A673 (cell line): ENCODE data around the gene CHAF1A. TPM values are rescaled to one million over a fixed set of nuclear protein-coding genes. Genes with fewer than 3 reads are reported as not detected.

ENCODE experiments used
- BruUV-seq: library from RNA; stranded (reverse); fragments of 400-500 nt; replicated peaks from 2 replicates; lab custom pipeline; 2021; lab: Mats Ljungman, UMichigan
- CTCF ChIA-PET: fragments of 300-600 bp; sonication (Branson Sonifier 250); formaldehyde crosslinking; loops from one replicate; lab custom pipeline; 2022; ENCODE audit warnings: antibody characterized with exemption; lab: Charles Lee
- POLR2A ChIA-PET: fragments of 300-600 bp; sonication (Branson Sonifier 250); formaldehyde crosslinking; loops from one replicate; lab custom pipeline; 2022; ENCODE audit warnings: antibody characterized with exemption; ENCODE audit not compliant: low non-redundant PET; lab: Charles Lee
- DNase-seq: peaks from one replicate; pipeline ENCODE4 v3.0.0-alpha.2; 2015; ENCODE audit warnings: low spot score
- H3K27ac ChIP-seq: fragments of 200-600 bp; sonication (generic); 2 replicates; pipeline ENCODE4 v1.5.1; 2016; ENCODE audit warnings: mixed run types, low read depth, mild to moderate bottlenecking, mixed read lengths, antibody characterized with exemption, low read length; ENCODE audit not compliant: poor library complexity, severe bottlenecking
- H3K27me3 ChIP-seq: fragments of 200-600 bp; sonication (generic); replicated peaks from 2 replicates; pipeline ENCODE4 v1.6.1; 2017; ENCODE audit warnings: mixed run types, low read depth, mild to moderate bottlenecking, mixed read lengths, antibody characterized with exemption, low read length; ENCODE audit not compliant: insufficient read depth, poor library complexity
- H3K36me3 ChIP-seq: fragments of 200-600 bp; sonication (generic); 2 replicates; pipeline ENCODE4 v1.6.1; 2016; ENCODE audit warnings: mixed run types, mild to moderate bottlenecking, mixed read lengths, antibody characterized with exemption, low read length; ENCODE audit not compliant: insufficient read depth, poor library complexity, severe bottlenecking
- H3K4me1 ChIP-seq: fragments of 200-600 bp; sonication (generic); 2 replicates; pipeline ENCODE4 v1.6.1; 2017; ENCODE audit warnings: mixed run types, mild to moderate bottlenecking, mixed read lengths, antibody characterized with exemption, low read length; ENCODE audit not compliant: insufficient read depth, poor library complexity, severe bottlenecking
- H3K4me3 ChIP-seq: fragments of 200-600 bp; sonication (generic); 2 replicates; pipeline ENCODE4 v1.5.1; 2016; ENCODE audit warnings: low read depth, mixed run types, mild to moderate bottlenecking, mixed read lengths, low read length; ENCODE audit not compliant: poor library complexity, severe bottlenecking
- H3K9me3 ChIP-seq: fragments of 200-600 bp; sonication (generic); 2 replicates; pipeline ENCODE4 v1.6.1; 2016; ENCODE audit warnings: mixed run types, low read depth, mild to moderate bottlenecking, mixed read lengths, antibody characterized with exemption, low read length; ENCODE audit not compliant: poor library complexity, severe bottlenecking
- EZH2 ChIP-seq: fragments of 200-600 bp; sonication (generic); IDR thresholded peaks from 2 replicates; pipeline ENCODE4 v1.6.1; 2017; ENCODE audit warnings: borderline replicate concordance, low read depth, mild to moderate bottlenecking, mixed read lengths, antibody characterized with exemption, low read length; ENCODE audit not compliant: poor library complexity, severe bottlenecking
- intact Hi-C: fragments of 100-400 bp; cut with micrococcal nuclease; formaldehyde crosslinking; loops from one replicate; pipeline ENCODE4 v1.10.0; 2022; ENCODE audit not compliant: unreplicated experiment
- total RNA-seq: library from RNA; stranded (reverse); gene quantifications from 2 replicates; pipeline ENCODE4 v1.2.3, GENCODE V29; 2021
- TF ChIP-seq, protein P1 (sequence below): fragments of 300-800, 200-600 bp; sonication (generic); conservative IDR thresholded peaks from 2 replicates; pipeline ENCODE4 v1.5.1; 2017; ENCODE audit warnings: low read depth, mild to moderate bottlenecking, antibody characterized with exemption, low read length, moderate library complexity, mixed read lengths

CHAF1A gene
- total RNA-seq, 1 experiment from 2014 or later, result 115 TPM

DNA sequence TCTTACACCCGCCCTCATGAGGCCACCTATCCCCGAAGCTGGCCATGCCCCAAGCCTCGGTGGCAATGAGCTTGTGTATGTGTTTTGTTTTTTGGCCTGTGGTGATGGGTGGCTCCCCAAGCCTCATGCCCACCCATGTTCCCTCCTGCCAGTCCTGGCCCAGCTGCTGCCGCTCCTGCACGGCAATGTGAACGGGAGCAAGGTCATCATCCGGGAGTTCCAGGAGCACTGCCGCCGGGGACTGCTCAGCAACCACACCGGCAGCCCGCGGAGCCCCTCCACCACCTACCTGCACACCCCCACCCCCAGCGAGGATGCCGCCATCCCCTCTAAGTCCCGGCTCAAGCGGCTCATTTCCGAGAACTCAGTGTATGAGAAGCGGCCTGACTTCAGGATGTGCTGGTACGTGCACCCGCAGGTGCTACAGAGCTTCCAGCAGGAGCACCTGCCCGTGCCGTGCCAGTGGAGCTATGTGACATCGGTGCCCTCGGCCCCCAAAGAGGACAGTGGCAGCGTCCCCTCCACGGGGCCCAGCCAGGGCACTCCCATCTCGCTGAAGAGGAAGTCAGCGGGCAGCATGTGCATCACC lies 30.6 kb downstream of the CHAF1A start:
- no peak overlapping the region for H3K4me3 ChIP-seq
- H3K4me1 ChIP-seq, result no peaks in the 10 kb centered on the region
- no TSS peak for BruUV-seq
- CTCF ChIA-PET, result no interaction called here
- TF ChIP-seq, protein P1, sequence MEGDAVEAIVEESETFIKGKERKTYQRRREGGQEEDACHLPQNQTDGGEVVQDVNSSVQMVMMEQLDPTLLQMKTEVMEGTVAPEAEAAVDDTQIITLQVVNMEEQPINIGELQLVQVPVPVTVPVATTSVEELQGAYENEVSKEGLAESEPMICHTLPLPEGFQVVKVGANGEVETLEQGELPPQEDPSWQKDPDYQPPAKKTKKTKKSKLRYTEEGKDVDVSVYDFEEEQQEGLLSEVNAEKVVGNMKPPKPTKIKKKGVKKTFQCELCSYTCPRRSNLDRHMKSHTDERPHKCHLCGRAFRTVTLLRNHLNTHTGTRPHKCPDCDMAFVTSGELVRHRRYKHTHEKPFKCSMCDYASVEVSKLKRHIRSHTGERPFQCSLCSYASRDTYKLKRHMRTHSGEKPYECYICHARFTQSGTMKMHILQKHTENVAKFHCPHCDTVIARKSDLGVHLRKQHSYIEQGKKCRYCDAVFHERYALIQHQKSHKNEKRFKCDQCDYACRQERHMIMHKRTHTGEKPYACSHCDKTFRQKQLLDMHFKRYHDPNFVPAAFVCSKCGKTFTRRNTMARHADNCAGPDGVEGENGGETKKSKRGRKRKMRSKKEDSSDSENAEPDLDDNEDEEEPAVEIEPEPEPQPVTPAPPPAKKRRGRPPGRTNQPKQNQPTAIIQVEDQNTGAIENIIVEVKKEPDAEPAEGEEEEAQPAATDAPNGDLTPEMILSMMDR, result no peak
- no peak for TF ChIP-seq EZH2
- intact Hi-C loops, result no loop called here
- DNase-seq, result no peak
- H3K27ac ChIP-seq, result no peak overlapping the region
- POLR2A ChIA-PET, result no interaction called here
- H3K27me3 ChIP-seq, result no peaks in the 10 kb centered on the region
- no peaks in the 10 kb centered on the region for H3K9me3 ChIP-seq
- H3K36me3 ChIP-seq, result peaks cover 87% of the 10 kb centered on the region

DNA sequence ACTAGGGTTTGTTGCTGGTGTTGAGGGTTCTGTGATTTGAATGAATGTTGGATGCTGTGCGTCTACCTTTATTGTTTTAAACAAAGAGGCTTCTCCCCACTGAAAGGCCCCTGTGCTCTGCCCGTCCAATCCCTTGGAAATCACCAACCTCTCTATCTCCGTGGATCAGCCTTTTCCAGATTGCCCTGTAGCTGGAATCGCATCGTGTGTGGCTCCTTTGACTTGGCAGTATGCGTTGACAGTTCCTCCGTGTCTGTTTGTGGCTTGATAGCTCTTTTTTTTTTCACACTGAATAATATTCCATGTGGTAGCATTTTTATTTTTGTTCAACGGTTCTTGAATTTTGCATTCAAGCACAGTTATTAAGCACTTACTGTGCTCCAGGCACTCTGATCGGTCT lies 32.0 kb downstream of the CHAF1A start:
- POLR2A ChIA-PET, result interaction anchor here (0.6 kb wide), 1 partner anchor 1913 kb away, joined by 5 read pairs; no protein-coding TSS in a partner anchor
- CTCF ChIA-PET, result no interaction called here
- Histone ChIP-seq H3K9me3 (no peaks in the 10 kb centered on the region), H3K27ac (no peak overlapping the region), H3K4me3 (no peak overlapping the region), H3K4me1 (no peaks in the 10 kb centered on the region), H3K36me3 (peaks cover 80% of the 10 kb centered on the region), H3K27me3 (no peaks in the 10 kb centered on the region)
- intact Hi-C loops, result no loop called here
- DNase-seq, result no peak
- TF ChIP-seq, protein P1, result no peak
- TF ChIP-seq EZH2, result no peak
- no TSS peak for BruUV-seq

DNA sequence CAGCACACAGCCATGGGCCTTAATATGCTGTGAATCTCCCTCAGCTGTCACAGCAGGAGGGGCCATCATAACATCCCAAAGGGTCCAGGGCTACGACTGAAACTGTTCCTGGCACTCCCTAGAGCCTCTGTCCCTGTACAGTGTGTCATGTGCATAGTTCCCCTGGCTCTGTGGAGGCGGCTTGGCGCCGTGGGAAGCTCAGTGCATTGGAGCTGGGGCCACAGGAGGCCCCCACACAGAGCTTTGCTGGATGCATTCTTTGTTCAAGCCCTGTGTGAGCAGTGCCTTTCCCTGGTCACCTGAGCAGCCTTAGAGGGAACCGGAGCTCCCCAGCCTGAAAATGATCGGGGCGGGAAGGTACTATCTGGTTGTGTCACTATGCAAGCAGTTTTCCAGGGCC lies 33.8 kb downstream of the CHAF1A start:
- H3K36me3 ChIP-seq, result peaks cover 79% of the 10 kb centered on the region
- H3K4me1 ChIP-seq, result no peaks in the 10 kb centered on the region
- CTCF ChIA-PET, result no interaction called here
- no peaks in the 10 kb centered on the region for H3K27me3 ChIP-seq
- intact Hi-C loops, result no loop called here
- no peak overlapping the region for H3K4me3 ChIP-seq
- H3K9me3 ChIP-seq, result no peaks in the 10 kb centered on the region
- no peak for DNase-seq
- POLR2A ChIA-PET, result no interaction called here
- BruUV-seq, result no TSS peak
- no peak for TF ChIP-seq EZH2
- TF ChIP-seq, protein P1, result no peak
- H3K27ac ChIP-seq, result no peak overlapping the region
